H1 (cell line): ENCODE measurements around the gene FOXRED1. TPM values are rescaled to one million over a fixed set of nuclear protein-coding genes. Genes with fewer than 3 reads are reported as not detected.

Source experiments
- CTCF ChIA-PET: fragments of 300-600 bp; sonication (Branson Sonifier 250); formaldehyde crosslinking; loops from one replicate; lab custom pipeline; 2021; ENCODE audit not compliant: partially characterized antibody; lab: Charles Lee
- POLR2A ChIA-PET: fragments of 300-600 bp; sonication (Branson Sonifier 250); formaldehyde crosslinking; loops from one replicate; lab custom pipeline; 2021; ENCODE audit warnings: inconsistent platforms; ENCODE audit not compliant: partially characterized antibody; lab: Charles Lee
- DNase-seq, 2 experiments: peaks; one replicate each; pipeline versions ENCODE4 v3.0.0 to v3.0.0-alpha.2; 2010 to 2022; ENCODE audit warnings: low spot score in 2 of 2, low read depth in 1 of 2, mixed read lengths in 1 of 2
- FAIRE-seq: peaks from 2 replicates; lab custom pipeline; 2011; peaks lifted over from hg19 to GRCh38; lab: Jason Lieb, UNC
- H2AFZ ChIP-seq: 2 replicates; pipeline ENCODE4 v1.8.1; 2012; ENCODE audit warnings: low read length, inconsistent platforms
- H2AK5ac ChIP-seq: 2 replicates; pipeline ENCODE4 v1.6.1; 2013; ENCODE audit warnings: low read depth, low read length
- H2BK120ac ChIP-seq: replicated peaks from 2 replicates; pipeline ENCODE3; 2013; ENCODE audit warnings: low read depth, low read length, inconsistent platforms
- H2BK12ac ChIP-seq: 2 replicates; pipeline ENCODE4 v1.6.1; 2013; ENCODE audit warnings: low read depth, low read length
- H2BK15ac ChIP-seq: 2 replicates; pipeline ENCODE4 v1.6.1; 2013; ENCODE audit warnings: low read length
- H2BK20ac ChIP-seq: 2 replicates; pipeline ENCODE4 v1.6.1; 2013; ENCODE audit warnings: low read length
- H2BK5ac ChIP-seq: 2 replicates; pipeline ENCODE4 v1.6.1; 2013; ENCODE audit warnings: low read depth, low read length
- H3K14ac ChIP-seq: 2 replicates; pipeline ENCODE4 v1.6.1; 2013; ENCODE audit warnings: inconsistent platforms; ENCODE audit not compliant: insufficient read length
- H3K18ac ChIP-seq: 2 replicates; pipeline ENCODE4 v1.6.1; 2013; ENCODE audit warnings: low read length; ENCODE audit errors: extremely low read depth
- H3K23ac ChIP-seq: 2 replicates; pipeline ENCODE4 v1.6.1; 2013; ENCODE audit warnings: inconsistent platforms; ENCODE audit not compliant: insufficient read length
- H3K23me2 ChIP-seq: 2 replicates; pipeline ENCODE4 v1.6.1; 2013; ENCODE audit warnings: low read depth, low read length
- H3K27ac ChIP-seq: 2 replicates; pipeline ENCODE4 v1.6.1; 2011; ENCODE audit warnings: low read depth, low read length, inconsistent platforms
- H3K27me3 ChIP-seq, 4 experiments: replicated peaks in 1 of 4; 1 replicate in 1 of 4; 2 replicates in 3 of 4; pipeline versions ENCODE4 v1.6.1 to v1.8.1; 2011 to 2013; ENCODE audit warnings: low read length in 3 of 4, mild to moderate bottlenecking in 3 of 4, inconsistent platforms in 2 of 4, mixed read lengths in 2 of 4, moderate library complexity in 1 of 4; ENCODE audit not compliant: control insufficient read depth in 3 of 4, insufficient read depth in 3 of 4; ENCODE audit errors: extremely low read depth in 1 of 4
- H3K36me3 ChIP-seq, 4 experiments: 2 replicates each; pipeline versions ENCODE4 v1.6.1 to v1.8.1; 2011 to 2013; ENCODE audit warnings: mild to moderate bottlenecking in 4 of 4, low read length in 3 of 4, moderate library complexity in 2 of 4, control low read depth in 1 of 4, inconsistent platforms in 1 of 4; ENCODE audit not compliant: insufficient read depth in 4 of 4, control insufficient read depth in 2 of 4
- H3K4ac ChIP-seq: replicated peaks from 2 replicates; pipeline ENCODE3; 2013; ENCODE audit warnings: low read length, low read depth, mixed read lengths, inconsistent platforms; ENCODE audit not compliant: insufficient read length
- H3K4me1 ChIP-seq, 4 experiments: replicated peaks in 1 of 4; 1 replicate in 1 of 4; 2 replicates in 3 of 4; pipeline versions ENCODE4 v1.6.1 to v1.8.1; 2011 to 2013; ENCODE audit warnings: low read length in 3 of 4, inconsistent platforms in 2 of 4, mixed read lengths in 1 of 4; ENCODE audit not compliant: insufficient read depth in 4 of 4, control insufficient read depth in 3 of 4
- H3K4me2 ChIP-seq, 2 experiments: 2 replicates each; pipeline versions ENCODE4 v1.6.1 to v1.8.1; 2011 to 2013; ENCODE audit warnings: low read depth in 2 of 2, low read length in 2 of 2, control low read depth in 1 of 2, inconsistent platforms in 1 of 2, mild to moderate bottlenecking in 1 of 2; ENCODE audit not compliant: insufficient read depth in 1 of 2
- H3K4me3 ChIP-seq, 4 experiments: fragments of 200-600, 300-600 bp in 1 of 4; sonication (generic), shearing (Covaris generic), sonication (Bioruptor Twin) in 1 of 4; 2 replicates each; pipeline versions ENCODE4 v1.5.1 to v1.8.1; 2011 to 2016; ENCODE audit warnings: low read length in 4 of 4, low read depth in 3 of 4, control low read depth in 2 of 4, inconsistent platforms in 2 of 4, mild to moderate bottlenecking in 2 of 4, mixed read lengths in 1 of 4, moderate library complexity in 1 of 4; ENCODE audit not compliant: insufficient read depth in 2 of 4; ENCODE audit errors: extremely low read depth in 1 of 4
- H3K56ac ChIP-seq: replicated peaks from 2 replicates; pipeline ENCODE3; 2013; ENCODE audit warnings: low read depth, mild to moderate bottlenecking, mixed read lengths, low read length, inconsistent platforms; ENCODE audit not compliant: insufficient read length
- H3K79me1 ChIP-seq: 2 replicates; pipeline ENCODE4 v1.6.1; 2013; ENCODE audit warnings: low read depth, low read length, control low read depth
- H3K79me2 ChIP-seq, 2 experiments: 2 replicates each; pipeline versions ENCODE4 v1.6.1 to v1.8.1; 2012 to 2013; ENCODE audit warnings: low read length in 2 of 2, mild to moderate bottlenecking in 2 of 2, inconsistent platforms in 1 of 2; ENCODE audit not compliant: insufficient read depth in 2 of 2, control insufficient read depth in 1 of 2
- H3K9ac ChIP-seq, 4 experiments: replicated peaks in 1 of 4; 1 replicate in 1 of 4; 2 replicates in 3 of 4; pipeline versions ENCODE4 v1.6.1 to v1.8.1; 2011 to 2013; ENCODE audit warnings: low read depth in 3 of 4, low read length in 3 of 4, control low read depth in 2 of 4, mild to moderate bottlenecking in 2 of 4, moderate library complexity in 2 of 4, inconsistent platforms in 1 of 4; ENCODE audit errors: extremely low read depth in 1 of 4
- H3K9me3 ChIP-seq, 2 experiments: 2 replicates each; pipeline versions ENCODE4 v1.6.1 to v1.8.1; 2012 to 2013; ENCODE audit warnings: mild to moderate bottlenecking in 2 of 2, moderate library complexity in 2 of 2, control low read depth in 1 of 2, inconsistent platforms in 1 of 2, low read depth in 1 of 2, low read length in 1 of 2, mixed read lengths in 1 of 2; ENCODE audit not compliant: insufficient read depth in 2 of 2
- H4K20me1 ChIP-seq, 2 experiments: replicated peaks in 1 of 2; 2 replicates each; pipeline versions ENCODE3 to v1.8.1; 2011 to 2013; ENCODE audit warnings: inconsistent platforms in 2 of 2, low read length in 2 of 2, mild to moderate bottlenecking in 1 of 2; ENCODE audit not compliant: insufficient read depth in 2 of 2, control insufficient read depth in 1 of 2
- H4K5ac ChIP-seq: 2 replicates; pipeline ENCODE4 v1.6.1; 2013; ENCODE audit warnings: low read length, low read depth, mixed read lengths, inconsistent platforms; ENCODE audit not compliant: insufficient read length
- H4K8ac ChIP-seq: 2 replicates; pipeline ENCODE4 v1.8.0; 2013; ENCODE audit warnings: mild to moderate bottlenecking, moderate library complexity, low read length, inconsistent platforms; ENCODE audit not compliant: insufficient read depth; ENCODE audit errors: extremely low read depth
- H4K91ac ChIP-seq: replicated peaks from 2 replicates; pipeline ENCODE3; 2013; ENCODE audit warnings: low read length, mixed read lengths, inconsistent platforms; ENCODE audit not compliant: insufficient read length
- CHD1 ChIP-seq: IDR thresholded peaks from 2 replicates; pipeline ENCODE4 v1.6.1; 2012; ENCODE audit warnings: low read depth, low read length, improper control_type of control experiment
- CREB1 ChIP-seq: IDR thresholded peaks from 2 replicates; pipeline ENCODE4 v1.6.1; 2012; ENCODE audit warnings: inconsistent platforms
- KDM1A ChIP-seq: fragments of 200-600, 300-600 bp; sonication (generic); IDR thresholded peaks from 2 replicates; pipeline ENCODE4 v1.7.1; 2016; ENCODE audit warnings: mild to moderate bottlenecking, low read length, borderline replicate concordance
- RAD21 ChIP-seq, 2 experiments: IDR thresholded peaks in 1 of 2; conservative IDR thresholded peaks in 1 of 2; 2 replicates each; pipeline ENCODE4 v1.6.1; 2011; ENCODE audit warnings: low read depth in 2 of 2, low read length in 2 of 2, improper control_type of control experiment in 1 of 2, inconsistent platforms in 1 of 2, mild to moderate bottlenecking in 1 of 2, moderate library complexity in 1 of 2
- SIN3A ChIP-seq, 2 experiments: IDR thresholded peaks in 1 of 2; conservative IDR thresholded peaks in 1 of 2; 2 replicates each; pipeline ENCODE4 v1.6.1; 2011 to 2012; ENCODE audit warnings: low read length in 2 of 2, improper control_type of control experiment in 1 of 2, low read depth in 1 of 2, mild to moderate bottlenecking in 1 of 2
- WGBS, 2 experiments: shearing (Covaris generic) in 1 of 2; methylation state at CpG; one replicate each; pipeline versions ENCODE4 v1.1.6 to v1.1.7; 2013 to 2015; ENCODE audit warnings: low lambda C conversion rate in 2 of 2, mixed read lengths in 2 of 2, inconsistent platforms in 1 of 2, low coverage in 1 of 2, missing lambda C conversion rate in 1 of 2; ENCODE audit not compliant: insufficient replicate concordance in 2 of 2, insufficient coverage in 1 of 2, insufficient read length in 1 of 2; ENCODE audit errors: extremely low coverage in 1 of 2, missing lambda C conversion rate in 1 of 2; 5-methylcytosine and 5-hydroxymethylcytosine counted together
- polyA plus RNA-seq, 7 experiments: library from polyadenylated mRNA; depleted of rRNA in 3 of 7; stranded (reverse) in 5 of 7; unstranded in 2 of 7; fragments of >200 nt in 5 of 7; fragments of 200-250 nt in 2 of 7; gene quantifications; 1 replicate in 5 of 7; 2 replicates in 1 of 7; 4 replicates in 1 of 7; pipeline versions ENCODE4 v1.2.1 to v1.2.3, GENCODE V29; 2011 to 2013; ENCODE audit warnings: missing spikeins in 2 of 7, mixed read lengths in 2 of 7
- total RNA-seq: library from RNA; stranded (reverse); fragmentation: NEBNext Ultra II Directional; extraction: Animal tissue kit (Norgen Biotek cat#: 25700); gene quantifications from 2 replicates; pipeline ENCODE4 v1.2.1, GENCODE V29; 2021

The FOXRED1 gene
- total and polyA plus RNA-seq, 2 of the 8 experiments (the other 6 are each of a cell fraction or from before 2014, with no cell fraction given), result 48.8 to 99.4 TPM

- no peak for FAIRE-seq
- CTCF ChIA-PET, result no interaction called here
- Histone ChIP-seq H3K14ac (no peak overlapping the region), H3K9ac (no peak overlapping the region), H4K20me1 (peaks cover 0 to 3% of the 10 kb centered on the region in 2 experiments), H2BK12ac (no peak overlapping the region), H2AK5ac (no peak overlapping the region), H2AFZ (no peak overlapping the region), H3K36me3 (peaks cover 0 to 7% (median 2%) of the 10 kb centered on the region in 4 experiments; a peak in 2 of 8 replicates), H3K79me2 (peaks cover 0 to 28% of the 10 kb centered on the region in 2 experiments; a peak in 2 of 4 replicates), H4K8ac (no peak overlapping the region), H3K18ac (no peak overlapping the region), H2BK120ac (no peak overlapping the region), H3K79me1 (0 out of 2 replicates have a peak, but pooled peaks cover 6% of the 10 kb centered on the region), H3K4me3 (no peak overlapping the region), H2BK5ac (no peak overlapping the region), H3K4ac (no peak overlapping the region), H3K27ac (no peak overlapping the region)
- no peak for DNase-seq
- POLR2A ChIA-PET, result interaction anchor here (1.1 to 1.9 kb wide), 4 partner anchors 16 to 38 kb away, joined by 3 to 5 read pairs (median 4); partner anchors contain the start of genes FAM118B, RPUSD4 and SRPRA
- TF ChIP-seq CREB1 (no peak), SIN3A (conservative IDR thresholded peaks at IDR 0.05 in 1 of 2, IDR thresholded peaks at IDR 0.05 in 1 of 2; ENCODE audit: low read depth in 1 of 2, low read length in 2 of 2) (no peak), KDM1A (no peak), CHD1 (no peak), RAD21 (IDR thresholded peaks at IDR 0.05 in 1 of 2, conservative IDR thresholded peaks at IDR 0.05 in 1 of 2; ENCODE audit: low read depth in 2 of 2, low read length in 2 of 2) (no peak)
- TF ChIP-seq, all 59 proteins: peak for 0
- Histone ChIP-seq H3K23me2 (no peaks in the 10 kb centered on the region), H2BK20ac (no peak overlapping the region), H4K5ac (no peak overlapping the region), H3K56ac (no peak overlapping the region), H3K27me3 (no peaks in the 10 kb centered on the region), H4K91ac (no peak overlapping the region), H2BK15ac (no peak overlapping the region), H3K4me1 (no peaks in the 10 kb centered on the region; a peak in 1 of 7 replicates), H3K4me2 (no peak overlapping the region), H3K23ac (no peak overlapping the region), H3K9me3 (no peaks in the 10 kb centered on the region)
- 91% methylated on average over 3 of the region's 3 CpGs; no CpG with 5 or more reads in 1 of the 2 experiments for WGBS, 2 experiments
These were observed 39.0 kb upstream of the FOXRED1 start for GRCh38 chr11:126229858-126230540.
